AG20443 (cell line): ENCODE measurements around the gene SGIP1.
"Not testable (repeated sequence)": the region's sequence is repeated elsewhere in the genome, so short reads cannot be mapped to it uniquely, and the experiment has no call there.

Experiments
- DNase-seq: peaks from one replicate; pipeline ENCODE4 v3.0.0; 2012; ENCODE audit warnings: low spot score, mixed read lengths

Gene SGIP1

GRCh38 chr1:66679140-66679539 is 145.2 kb downstream of the SGIP1 start:
- no peak for DNase-seq

DNA sequence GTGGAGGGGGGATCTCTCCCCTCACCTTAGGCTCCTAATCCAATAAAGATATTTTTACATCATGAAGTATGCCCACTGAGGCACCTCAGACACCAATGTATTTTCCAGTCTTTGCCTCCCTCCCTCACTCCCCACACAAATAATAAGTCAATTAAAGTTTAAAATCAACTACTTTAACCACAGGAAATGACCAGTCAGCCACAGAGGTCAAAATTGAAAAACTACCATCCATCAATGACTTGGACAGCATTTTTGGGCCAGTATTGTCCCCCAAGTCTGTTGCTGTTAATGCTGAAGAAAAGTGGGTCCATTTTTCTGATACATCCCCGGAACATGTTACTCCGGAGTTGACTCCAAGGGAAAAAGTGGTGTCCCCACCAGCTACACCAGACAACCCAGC is 147.7 kb downstream of the SGIP1 start:
- no peak for DNase-seq

DNA sequence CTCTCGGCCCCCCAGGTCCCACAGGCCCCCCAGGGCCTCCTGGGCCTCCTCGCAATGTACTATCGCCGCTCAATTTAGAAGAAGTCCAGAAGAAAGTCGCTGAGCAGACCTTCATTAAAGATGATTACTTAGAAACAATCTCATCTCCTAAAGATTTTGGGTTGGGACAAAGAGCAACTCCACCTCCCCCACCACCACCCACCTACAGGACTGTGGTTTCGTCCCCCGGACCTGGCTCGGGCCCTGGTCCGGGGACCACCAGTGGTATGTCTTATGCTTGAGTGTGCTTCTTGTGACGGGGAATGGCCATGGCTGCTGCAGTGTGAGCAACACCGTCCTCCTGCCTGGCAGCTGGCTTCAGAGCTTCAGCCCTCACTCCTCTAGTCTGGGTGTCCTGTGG is 148.2 kb downstream of the SGIP1 start:
- no peak for DNase-seq

- no peak for DNase-seq
Observed at GRCh38 chr1:66684353-66684752, 150.4 kb downstream of the SGIP1 start.

DNA sequence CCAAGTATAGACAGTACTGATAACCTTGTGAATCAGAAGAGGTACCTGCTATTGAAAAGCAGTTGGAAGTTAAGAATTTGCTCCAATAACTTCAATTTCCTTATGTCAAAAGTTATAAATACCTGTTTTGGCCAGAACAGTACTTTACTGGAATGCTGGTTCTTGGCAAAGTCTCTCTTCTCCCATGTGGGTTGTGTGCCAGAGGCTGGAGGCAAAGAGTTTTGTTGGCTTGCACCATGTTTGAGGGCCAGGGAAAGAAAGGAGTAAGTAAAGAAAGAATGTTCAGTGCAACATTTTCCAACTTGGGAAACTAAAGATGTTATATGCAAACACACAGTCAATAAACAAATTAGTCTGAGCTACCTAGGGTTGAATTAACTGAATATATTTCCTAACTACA is 151.3 kb downstream of the SGIP1 start:
- DNase-seq, result peak; percentile 16

DNA sequence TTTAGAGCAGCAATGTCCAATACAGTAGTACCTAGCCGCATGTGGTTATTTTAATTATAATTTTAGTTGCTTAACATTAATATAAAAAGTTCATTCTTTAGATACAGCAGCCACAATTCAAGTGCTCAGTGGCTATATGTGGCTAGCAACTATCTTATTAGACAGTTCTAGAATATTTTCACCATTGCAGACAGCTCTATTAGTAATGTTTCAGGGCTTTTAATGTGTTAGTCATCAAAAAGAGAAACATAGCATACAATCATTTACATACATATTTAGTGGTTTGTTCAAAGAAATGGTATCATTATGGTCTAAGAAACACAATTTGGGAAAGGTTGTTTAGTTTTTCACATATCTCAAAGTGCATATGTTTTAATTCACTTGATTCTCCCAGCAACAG is 151.7 kb downstream of the SGIP1 start:
- DNase-seq, result no peak

- DNase-seq, result no peak
Observed at GRCh38 chr1:66686406-66686805, 152.5 kb downstream of the SGIP1 start.

- DNase-seq, result no peak
Observed at GRCh38 chr1:66687358-66687757, 153.4 kb downstream of the SGIP1 start.

- no peak for DNase-seq
Observed at GRCh38 chr1:66690666-66691381, 156.9 kb downstream of the SGIP1 start.

- no peak for DNase-seq
Observed at GRCh38 chr1:66692681-66693080, 158.7 kb downstream of the SGIP1 start.

DNA sequence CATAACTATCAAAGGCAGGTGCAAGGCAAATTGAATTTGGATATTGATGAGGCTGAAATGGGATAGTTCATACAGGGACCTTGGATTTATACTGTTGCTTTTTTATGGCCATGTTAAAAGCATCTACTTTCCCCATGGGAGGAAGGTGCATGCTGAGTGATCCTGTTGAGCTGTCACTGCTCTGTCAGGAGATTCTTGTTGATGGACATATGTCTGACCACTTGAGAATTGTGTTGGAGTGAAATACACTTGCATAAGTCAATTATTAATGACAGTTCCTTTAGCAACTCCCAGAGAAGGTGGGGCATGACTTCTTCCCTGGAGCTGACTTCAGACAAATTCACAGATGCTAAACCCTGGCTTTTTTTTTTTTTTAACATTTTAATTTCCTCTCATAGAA is 159.9 kb downstream of the SGIP1 start:
- no peak for DNase-seq

DNA sequence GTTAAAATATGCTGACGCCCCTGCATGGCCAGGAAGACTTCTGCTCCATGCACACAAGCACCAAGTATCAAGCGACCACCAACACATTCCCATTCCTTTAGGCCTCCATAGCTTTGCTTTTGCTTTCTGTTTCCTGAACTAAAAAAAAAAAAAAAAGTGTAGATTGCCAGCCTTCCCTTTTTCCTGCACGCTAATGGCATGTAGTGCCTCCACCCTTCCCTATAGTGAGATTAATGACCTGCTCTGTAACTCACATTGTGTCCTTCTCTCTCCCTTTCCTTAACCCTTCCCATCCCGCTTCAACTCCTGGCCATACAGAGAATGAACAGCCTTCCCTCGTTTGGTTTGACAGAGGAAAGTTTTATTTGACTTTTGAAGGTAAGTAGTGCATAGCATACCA is 161.2 kb downstream of the SGIP1 start:
- DNase-seq, result no peak

DNA sequence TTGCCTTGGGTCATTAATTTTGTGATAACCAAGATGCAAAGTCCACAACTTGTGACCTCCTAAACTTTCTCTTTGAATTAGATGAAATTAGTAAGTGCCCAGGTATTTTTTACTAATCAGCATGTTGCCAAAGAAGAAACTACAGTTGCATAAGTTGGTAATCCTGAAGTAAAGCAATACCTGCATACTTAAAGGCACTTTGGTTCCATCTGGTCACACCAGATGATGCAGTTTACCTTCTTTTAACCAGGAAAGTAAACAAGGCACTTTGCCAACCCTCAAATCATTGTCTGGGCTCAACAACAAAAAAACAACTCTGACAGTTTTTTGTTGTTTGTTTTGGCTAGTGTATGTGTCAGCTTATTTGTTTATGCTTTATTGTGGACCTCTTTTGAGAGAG is 162.8 kb downstream of the SGIP1 start:
- DNase-seq, result no peak

DNA sequence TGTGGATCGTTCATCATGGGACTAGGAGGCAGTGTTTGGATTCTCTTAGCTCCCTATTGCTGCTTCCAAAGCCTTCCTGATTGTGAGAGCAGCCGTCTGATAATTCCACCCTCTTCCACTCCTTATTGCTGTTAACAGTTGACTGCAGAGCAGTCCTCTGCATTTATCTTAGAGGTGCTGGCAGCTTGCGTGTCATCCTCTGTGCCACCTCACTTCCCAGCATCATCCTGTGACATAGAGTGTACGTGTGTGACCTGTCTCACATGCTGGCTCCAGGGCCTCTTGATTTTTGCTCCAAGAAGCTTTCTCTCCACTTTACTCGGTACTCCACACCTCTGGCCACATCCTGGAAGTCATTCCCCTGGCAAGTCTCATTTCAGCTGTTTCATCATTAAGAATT is 165.3 kb downstream of the SGIP1 start:
- DNase-seq, result no peak

GRCh38 chr1:66704177-66704875 is 170.4 kb downstream of the SGIP1 start:
- DNase-seq, result no peak

DNA sequence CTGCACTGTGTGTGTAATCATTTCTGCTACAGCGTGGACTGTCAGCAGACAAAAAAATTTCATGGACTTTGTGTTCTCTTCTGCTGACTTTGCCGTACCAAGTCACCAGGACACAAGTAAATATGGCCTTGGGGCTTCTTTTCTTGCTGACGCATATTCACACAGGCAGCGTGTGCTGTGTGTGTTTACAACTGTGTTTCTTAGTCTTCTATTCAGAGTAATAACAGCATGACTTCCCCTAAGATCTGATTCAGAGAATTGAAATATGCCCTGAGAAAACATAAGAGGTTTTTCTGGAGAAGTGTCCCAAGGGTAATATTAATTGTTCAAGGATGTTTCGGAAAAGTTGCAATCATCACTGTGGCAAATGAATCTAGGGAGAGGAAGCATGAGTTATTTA is 171.2 kb downstream of the SGIP1 start:
- DNase-seq, result no peak

DNA sequence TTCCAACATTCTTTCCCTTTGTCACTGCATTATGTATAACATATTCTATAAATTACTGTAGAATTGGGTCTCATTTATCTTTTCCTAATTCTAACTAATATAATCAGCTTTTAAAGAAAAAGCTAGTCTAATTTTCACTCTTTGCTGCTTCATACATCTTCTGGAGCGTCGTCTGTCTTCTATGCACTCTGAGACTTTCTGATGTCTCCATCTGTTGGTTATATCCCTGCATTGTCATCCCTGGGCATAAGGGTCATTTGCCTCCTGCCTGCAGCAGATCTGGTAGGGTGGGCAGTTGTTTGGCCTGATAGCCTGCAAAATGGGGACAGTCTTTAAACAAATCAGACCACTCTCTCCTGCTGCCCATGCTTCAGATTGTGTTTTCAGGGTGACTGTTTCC is 177.5 kb downstream of the SGIP1 start:
- peak; percentile 53 for DNase-seq

- DNase-seq, result no peak
Observed at GRCh38 chr1:66712839-66713238, 178.9 kb downstream of the SGIP1 start.

- no peak for DNase-seq
Observed at GRCh38 chr1:66723985-66724384, 190.0 kb downstream of the SGIP1 start.

DNA sequence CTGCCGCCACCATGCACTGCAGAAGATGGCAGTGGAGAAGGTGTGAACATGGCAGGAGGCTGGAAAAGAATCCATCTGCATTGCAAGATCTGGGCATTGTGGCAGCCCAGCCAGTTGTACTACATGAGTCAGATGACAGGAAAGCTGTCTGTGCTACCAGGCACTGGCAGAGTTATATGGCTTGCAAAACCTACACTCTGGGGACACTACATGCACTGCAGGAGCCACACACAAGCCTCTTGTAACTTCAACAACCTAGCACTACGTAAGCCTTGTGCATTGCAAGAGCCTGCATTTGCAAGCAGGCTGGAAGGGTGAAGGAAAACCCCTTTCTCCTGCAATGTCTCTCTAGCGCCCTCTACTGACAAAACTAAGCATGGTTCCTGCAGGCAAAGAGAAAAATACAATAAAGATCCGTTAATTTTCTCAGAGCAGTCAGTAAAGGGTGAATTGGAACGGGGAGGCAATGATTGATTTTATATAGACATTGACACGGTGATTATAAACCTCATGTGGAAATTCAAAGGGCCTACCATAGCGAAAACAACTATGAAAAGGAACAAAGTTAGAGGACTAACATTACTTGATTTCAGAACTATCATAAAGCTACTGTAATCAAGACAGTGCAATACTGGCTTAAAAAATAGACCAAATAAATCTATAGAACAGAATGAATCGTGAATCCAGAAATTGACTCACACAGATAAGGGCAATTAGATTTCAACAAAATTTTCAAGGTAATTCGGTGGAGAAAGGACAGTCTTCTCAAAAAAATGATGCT is 192.1 kb downstream of the SGIP1 start:
- DNase-seq, result peak; percentile 60

GRCh38 chr1:66728021-66728420 is 194.1 kb downstream of the SGIP1 start:
- no peak for DNase-seq

DNA sequence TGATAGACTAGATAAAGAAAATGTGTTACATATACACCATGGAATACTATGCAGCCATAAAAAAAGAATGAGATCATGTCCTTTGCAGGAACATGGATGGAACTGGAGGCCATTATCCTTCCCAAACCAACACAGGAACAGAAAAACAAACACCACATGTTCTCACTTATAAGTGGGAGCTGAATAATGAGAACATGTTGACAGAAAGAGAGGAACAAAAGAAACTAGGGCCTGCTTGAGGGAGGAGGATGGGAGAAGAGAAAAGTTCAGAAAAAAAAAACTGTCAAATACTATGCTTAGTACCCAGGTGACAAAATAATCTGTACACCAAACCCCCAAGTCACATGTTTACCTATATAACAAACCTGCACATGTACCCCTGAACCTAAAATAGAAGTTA is 194.8 kb downstream of the SGIP1 start:
- DNase-seq, result not testable (repeated sequence)

GRCh38 chr1:66729119-66729518 is 195.2 kb downstream of the SGIP1 start:
- DNase-seq, result no peak
